NCI-H2171 (cell line): Measurements from ENCODE around the gene PRSS3.
"Not testable (repeated sequence)": the region's sequence is repeated elsewhere in the genome, so short reads cannot be mapped to it uniquely, and the experiment has no call there.

Experiments
- DNase-seq: peaks from one replicate; lab custom pipeline; 2025; lab: John Stamatoyannopoulos, UW

PRSS3 gene

GRCh38 chr9:33786681-33787080 is 8.7 kb upstream of the PRSS3 start:
- no peak for DNase-seq

GRCh38 chr9:33787839-33788238 is 7.5 kb upstream of the PRSS3 start:
- no peak for DNase-seq

GRCh38 chr9:33789429-33789828 is 5.9 kb upstream of the PRSS3 start:
- not testable (repeated sequence) for DNase-seq

GRCh38 chr9:33791117-33791516 is 4.2 kb upstream of the PRSS3 start:
- DNase-seq: no peak

- DNase-seq: not testable (repeated sequence)
Observed at GRCh38 chr9:33793496-33793895, 1.9 kb upstream of the PRSS3 start.

DNA sequence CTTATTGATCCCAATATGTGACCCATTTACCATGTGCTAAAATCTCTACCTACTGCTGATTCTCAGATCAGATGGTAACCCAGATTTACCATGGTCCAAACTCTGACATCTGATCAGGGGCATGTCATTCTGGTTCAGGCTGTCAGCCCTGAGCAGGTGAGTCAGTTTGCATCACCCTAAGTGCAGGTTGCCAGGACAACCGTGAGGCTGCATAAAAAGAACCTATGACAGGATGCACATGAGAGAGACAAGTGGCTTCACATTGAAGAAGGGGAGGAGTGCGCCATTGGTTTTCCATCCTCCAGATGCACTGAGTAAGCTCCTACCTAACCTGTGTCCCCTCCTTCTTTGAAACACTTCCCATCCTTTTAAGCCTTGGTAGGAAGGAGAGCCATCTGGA is 801 bp upstream of the PRSS3 start:
- DNase-seq: no peak

- DNase-seq: no peak
Observed at GRCh38 chr9:33795819-33796218, 458 bp downstream of the PRSS3 start.

- not testable (repeated sequence) for DNase-seq
Observed at GRCh38 chr9:33796679-33797078, 1.3 kb downstream of the PRSS3 start.

DNA sequence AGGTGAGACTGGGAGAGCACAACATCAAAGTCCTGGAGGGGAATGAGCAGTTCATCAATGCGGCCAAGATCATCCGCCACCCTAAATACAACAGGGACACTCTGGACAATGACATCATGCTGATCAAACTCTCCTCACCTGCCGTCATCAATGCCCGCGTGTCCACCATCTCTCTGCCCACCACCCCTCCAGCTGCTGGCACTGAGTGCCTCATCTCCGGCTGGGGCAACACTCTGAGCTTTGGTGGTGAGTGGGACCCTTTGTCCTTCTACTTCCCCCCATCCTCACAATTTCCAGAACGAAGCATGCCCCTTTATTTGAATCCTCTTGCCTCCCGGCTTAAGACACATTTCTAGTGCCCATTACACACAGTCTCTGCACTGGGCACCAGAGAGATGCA is 2.5 kb downstream of the PRSS3 start:
- no peak for DNase-seq

DNA sequence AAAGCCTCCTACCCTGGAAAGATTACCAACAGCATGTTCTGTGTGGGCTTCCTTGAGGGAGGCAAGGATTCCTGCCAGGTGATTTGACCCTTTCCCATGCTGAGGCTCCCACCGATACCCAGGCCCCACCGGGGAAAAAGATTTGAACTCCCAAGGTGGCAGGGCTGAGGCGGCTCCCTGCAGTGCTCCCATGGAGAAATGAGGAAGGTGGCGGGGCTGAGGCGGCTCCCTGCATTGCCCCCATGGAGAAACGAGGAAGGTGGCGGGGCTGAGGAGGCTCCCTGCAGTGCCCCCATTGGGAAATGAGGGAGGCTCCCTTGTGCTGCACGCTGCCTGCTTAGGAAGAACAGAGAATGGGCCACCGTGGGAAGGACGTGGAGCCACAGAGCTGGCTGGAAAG is 3.2 kb downstream of the PRSS3 start:
- no peak for DNase-seq

DNA sequence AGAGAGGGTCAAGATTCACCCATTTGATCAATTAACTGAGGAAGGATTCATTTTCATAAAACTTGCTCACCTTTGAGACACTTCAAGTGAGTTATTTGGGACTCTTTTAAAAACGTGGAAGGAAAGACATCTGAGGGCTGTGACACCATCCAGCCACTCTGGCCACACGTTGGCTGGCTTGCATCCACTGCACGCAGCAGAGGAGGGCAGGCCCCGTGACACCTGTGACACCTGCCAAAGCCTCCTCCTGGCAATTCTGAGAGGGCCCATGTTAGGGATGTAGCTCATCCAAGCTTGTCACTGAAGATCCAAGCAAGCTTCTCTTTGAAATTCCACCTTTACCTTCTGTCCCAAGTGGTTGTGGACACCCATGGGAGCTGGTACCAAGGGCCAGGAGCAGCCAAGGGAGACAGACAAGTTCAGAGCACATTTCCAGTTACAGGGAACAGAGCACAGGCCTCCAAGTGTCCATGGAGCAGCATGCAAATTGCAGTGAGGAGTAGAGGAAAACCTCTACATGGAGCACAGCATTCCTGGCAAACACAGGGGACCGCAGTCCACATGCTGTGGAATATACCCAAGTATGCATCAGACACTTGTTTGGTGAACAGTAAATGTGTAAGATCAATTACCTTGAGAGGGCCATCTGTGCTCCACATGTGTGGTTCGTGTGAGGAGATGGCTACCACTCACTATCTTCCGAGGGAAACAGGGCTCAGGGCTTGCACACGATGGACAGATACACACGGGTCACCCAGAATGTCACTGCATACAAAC is 4.8 kb downstream of the PRSS3 start:
- no peak for DNase-seq

GRCh38 chr9:33800886-33801285 is 5.5 kb downstream of the PRSS3 start:
- no peak for DNase-seq

DNA sequence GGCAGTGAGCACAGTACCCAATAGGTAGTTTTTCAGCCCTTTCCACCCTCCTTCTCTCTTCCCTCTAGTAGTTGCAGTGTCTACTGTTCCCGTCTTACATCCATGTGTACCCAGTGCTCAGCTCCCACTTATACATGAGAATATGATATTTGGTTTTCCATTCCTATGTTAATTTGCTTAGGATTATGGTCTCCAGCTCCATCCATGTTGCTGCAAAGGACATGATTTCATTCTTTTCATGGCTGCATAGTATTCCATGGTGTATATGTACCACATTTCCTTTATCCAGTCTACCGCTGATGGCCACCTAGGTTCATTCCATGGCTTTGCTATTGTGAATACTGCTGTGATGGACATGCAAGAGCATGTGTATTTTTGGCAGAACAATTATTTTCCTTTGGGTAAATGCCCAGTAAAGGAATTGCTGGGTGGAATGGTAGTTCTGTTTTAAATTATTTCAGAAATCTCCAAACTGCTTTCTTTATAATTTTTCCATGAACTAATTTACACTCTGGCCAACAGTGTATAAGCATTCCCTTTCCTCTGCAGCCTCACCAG is 6.7 kb downstream of the PRSS3 start:
- not testable (repeated sequence) for DNase-seq

DNA sequence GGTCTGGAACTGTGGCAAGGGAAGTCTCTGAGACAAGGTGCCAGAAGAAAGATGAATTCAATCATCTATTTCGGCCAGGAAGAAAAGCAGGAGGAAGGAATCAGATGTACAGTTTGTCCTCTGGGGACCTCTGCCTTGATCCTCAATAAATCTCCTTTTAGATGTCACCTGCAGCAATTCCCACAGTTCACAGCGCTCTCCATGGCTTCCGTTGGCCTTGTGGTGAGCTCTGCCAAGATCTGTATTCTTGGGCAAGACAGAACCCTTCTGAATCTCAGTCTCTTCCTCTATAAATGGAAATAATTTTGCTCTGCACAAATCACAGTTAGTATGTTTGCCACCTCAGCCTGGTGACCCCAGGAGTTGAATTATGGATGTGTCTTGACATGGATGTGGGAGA is 8.8 kb downstream of the PRSS3 start:
- DNase-seq: not testable (repeated sequence)

DNA sequence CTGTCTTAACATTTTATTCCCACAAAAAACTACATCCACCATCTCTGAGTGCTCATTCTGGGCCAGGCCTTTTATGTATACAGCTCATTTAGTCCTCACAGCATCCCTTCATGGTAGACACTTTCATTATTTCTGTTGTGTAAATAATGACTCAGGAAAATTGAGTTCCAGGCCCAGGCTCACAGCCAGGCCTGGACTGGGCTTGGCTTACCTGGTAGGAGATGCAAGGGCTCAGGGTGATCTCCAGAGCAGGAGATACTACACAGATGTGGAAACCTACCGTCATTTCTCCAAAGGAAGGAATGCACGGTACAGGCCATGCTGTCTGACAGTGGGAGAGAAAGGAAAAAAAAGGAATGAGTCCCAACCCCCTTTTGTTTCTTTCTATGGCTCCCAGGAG is 11.8 kb downstream of the PRSS3 start:
- not testable (repeated sequence) for DNase-seq

DNA sequence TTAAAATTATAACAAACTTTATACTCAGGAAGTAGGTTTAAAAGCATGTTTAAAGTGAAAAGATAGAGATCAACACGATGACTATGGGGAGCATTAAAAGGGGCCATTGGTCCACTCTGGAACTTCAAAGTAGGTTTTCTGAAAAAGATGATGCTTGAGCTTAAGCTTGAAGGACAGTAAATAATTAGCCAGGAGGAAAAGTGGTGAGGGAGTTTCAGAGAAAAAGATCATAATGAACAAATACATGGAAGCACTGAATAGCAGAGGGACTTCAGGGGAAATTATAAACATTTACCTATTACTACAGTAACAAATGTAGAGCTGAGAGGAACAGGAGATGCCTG is 13.6 kb downstream of the PRSS3 start:
- not testable (repeated sequence) for DNase-seq

DNA sequence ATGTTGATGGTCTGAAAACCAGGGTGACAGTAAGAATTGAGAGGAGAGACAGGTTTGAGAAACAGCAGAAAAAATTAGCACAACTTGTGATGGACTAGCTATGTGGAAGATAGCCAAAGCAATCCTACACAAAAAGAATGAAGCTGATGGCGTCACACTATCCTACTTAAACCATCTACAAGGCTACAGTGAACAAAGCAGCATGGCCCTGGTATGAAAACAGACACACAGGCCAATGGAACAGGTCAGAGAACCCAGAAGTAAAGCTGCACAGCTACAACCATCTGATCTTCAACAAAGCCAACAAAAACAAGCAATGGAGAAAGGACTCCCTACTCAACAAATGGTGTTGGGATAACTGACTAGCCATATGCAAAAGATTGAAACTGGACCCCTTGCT is 14.1 kb downstream of the PRSS3 start:
- no peak for DNase-seq

GRCh38 chr9:33813712-33814641 is 18.6 kb downstream of the PRSS3 start:
- peak; percentile 14 for DNase-seq

GRCh38 chr9:33815781-33816180 is 20.4 kb downstream of the PRSS3 start:
- no peak for DNase-seq

GRCh38 chr9:33816327-33817252 is 21.2 kb downstream of the PRSS3 start, which contains the start of gene UBE2R2:
Gene UBE2R2, plus strand, starts transcription at chr9:33817160. Its CDS starts 598 bp downstream, at chr9:33817758.
- DNase-seq: peak; percentile 79

GRCh38 chr9:33817327-33818166 is 22.2 kb downstream of the PRSS3 start:
- peak; percentile 24 for DNase-seq
